ENCODE data around the gene PDIA5. TPM values are rescaled to one million over a fixed set of nuclear protein-coding genes. Genes with fewer than 3 reads are reported as not detected.

Gene PDIA5
- polyA plus RNA-seq, 12 donors, result 15.5 to 35.7 (median 19.1) TPM; not detected in 1

DNA sequence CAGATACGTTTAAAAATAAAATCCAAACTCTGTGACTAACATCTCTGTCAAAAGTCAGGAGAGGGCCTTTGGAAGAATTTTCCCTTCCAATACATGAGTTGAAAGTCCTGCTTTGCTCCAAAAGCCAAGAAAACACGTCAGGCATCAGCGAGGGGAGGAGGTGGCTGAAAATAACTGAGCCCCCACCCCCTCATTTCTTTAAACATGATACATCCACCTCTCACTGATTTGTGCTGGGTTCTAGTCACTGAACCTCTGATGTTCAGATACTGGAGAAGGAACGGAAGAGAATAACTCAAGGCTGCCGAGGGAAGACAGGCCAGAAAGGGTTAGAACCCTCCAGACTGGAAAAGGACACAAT, 29.8 kb upstream of the PDIA5 start:
- DNase-seq, result no peak

DNA sequence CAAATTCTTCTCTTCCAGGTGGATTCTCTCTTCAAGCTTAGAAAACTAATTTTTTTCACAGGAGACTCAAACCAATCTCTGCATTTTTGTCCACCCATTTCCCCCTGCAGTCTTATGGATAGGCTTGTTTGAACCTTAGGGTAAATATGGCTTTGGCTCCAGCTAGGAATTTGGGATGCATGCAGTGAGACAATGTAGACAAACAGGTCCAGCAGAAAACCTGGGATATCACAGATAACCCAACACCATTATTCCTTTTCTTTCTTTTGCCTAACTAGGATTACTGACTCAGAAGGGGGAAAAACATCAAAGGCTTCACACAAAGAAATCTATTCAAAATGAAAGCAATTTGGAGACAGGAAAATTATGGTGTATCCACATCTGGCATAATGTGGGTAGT, 28.1 kb upstream of the PDIA5 start:
- no peak for DNase-seq

DNA sequence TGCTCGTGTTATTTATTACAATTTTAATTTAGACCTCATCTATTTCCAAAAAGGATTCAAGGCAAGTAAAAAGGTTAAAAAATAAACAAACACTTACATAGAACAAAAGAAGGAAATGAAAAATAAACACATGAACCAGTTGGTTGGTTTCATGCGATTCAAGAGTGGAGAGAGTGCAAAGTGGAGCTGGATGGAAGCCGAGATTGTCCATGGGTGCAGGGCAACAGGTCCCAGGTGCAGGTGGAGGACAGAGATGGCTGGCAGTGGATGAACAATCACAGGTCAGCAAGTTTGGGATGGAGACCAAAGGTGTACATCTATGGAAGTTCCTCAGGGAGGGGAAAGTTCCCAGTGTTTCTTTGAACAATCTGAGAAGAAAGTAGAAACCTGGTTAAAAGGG, 27.6 kb upstream of the PDIA5 start:
- DNase-seq, result no peak

DNA sequence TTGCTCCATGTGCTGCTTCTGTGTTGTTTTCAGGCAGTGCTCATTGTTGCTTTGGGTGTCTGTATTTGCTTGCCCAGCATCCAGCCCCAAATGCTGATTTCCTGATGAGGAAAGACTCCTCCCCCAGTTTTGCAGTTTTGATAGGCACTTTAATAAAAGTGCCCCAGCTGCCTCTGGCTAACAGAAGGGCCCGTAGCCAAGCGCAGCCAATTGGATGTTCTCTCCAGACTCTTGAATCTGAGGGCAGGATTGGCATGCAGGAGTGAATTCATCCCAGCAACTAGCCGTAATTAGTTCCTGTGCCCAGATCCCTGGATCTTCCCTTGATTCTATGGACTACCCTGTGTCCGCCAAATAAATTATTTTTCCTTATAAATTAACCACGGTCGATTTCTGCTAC, 24.4 kb upstream of the PDIA5 start:
- no peak for DNase-seq

DNA sequence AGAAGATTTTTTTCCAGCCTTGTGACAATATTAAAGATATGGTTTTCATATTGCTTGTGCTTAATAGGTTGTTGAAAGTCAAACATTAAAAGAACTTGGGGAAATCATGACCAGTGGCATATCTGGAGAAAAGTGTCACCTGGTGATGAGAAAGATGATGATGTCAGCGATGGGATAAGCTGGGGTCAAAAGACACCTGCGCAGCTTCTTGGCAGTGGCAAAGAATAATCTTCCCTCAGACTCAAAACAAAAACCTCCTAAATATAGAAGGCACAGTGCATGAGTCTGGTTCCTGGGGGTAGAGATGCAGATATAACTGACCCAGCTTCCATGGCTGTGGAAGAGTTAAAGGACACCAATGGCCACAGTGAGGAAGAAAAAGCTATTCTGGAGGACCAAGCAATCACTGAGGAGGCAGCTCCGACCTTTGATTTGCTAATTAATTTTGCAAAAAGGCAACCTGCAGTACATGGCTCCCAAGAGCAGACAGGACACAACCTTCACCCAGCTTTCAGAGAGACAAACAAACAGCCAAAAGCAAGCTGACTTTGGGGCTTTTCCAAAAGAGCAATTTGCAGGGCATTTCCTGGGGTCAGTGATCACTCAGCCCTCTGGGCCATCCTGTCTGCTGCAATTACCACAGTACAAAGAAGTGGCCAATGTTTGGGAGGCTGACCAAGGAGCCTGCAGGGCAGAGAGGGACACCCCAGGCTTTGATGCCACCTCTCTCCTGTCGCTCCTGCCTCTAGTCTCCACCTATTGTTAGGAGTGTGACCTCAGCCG, 21.7 kb upstream of the PDIA5 start:
- no peak for DNase-seq

DNA sequence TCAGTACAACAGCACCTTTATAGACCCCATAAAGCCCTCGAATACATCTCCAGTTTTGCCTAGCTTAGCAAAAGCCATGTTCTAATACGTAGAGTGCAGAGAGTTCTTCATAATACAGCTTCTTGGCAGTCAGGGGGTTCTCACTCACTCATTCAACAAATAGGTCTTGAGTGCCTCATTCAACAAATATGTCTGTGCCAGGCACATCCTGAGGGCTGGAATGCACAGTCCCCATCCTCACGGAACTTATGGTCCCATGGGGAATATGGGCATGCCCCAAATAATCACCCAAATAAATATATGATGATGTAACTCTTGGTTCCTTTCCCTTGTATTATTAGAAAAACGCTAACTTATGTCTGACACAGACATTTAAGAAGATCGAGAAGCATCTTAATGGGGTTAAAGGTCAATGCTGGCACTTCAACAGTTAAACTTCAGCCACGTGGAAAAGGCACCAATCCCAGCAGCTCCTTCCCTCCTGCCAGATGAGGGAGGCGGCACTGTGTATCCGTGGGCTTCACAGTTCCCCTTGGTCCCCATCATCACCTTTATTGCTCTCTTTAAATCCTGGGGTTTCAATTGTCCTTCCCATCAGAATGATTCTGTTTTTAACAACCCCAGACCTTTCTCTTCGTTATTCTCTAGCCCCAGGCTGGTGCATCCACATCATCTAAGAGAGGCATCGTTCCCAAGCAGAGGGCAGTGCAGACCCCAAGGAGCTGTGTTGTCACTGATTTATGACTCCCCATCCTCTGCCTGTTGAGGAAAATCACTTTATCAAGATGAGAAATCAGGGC, 20.4 kb upstream of the PDIA5 start:
- no peak for DNase-seq

DNA sequence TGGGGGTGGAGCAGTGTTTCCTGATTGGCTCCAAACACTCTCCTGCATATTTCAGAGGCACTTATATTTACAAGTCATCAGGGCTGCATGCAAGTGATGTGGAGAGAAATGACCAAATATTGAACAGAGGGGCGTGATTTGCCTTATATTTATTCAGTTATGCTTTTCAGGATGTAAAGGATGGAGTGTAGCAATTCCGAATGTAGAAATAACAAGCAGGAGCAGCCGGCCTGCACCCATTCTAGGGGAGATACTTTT, 19.8 kb upstream of the PDIA5 start:
- no peak for DNase-seq

DNA sequence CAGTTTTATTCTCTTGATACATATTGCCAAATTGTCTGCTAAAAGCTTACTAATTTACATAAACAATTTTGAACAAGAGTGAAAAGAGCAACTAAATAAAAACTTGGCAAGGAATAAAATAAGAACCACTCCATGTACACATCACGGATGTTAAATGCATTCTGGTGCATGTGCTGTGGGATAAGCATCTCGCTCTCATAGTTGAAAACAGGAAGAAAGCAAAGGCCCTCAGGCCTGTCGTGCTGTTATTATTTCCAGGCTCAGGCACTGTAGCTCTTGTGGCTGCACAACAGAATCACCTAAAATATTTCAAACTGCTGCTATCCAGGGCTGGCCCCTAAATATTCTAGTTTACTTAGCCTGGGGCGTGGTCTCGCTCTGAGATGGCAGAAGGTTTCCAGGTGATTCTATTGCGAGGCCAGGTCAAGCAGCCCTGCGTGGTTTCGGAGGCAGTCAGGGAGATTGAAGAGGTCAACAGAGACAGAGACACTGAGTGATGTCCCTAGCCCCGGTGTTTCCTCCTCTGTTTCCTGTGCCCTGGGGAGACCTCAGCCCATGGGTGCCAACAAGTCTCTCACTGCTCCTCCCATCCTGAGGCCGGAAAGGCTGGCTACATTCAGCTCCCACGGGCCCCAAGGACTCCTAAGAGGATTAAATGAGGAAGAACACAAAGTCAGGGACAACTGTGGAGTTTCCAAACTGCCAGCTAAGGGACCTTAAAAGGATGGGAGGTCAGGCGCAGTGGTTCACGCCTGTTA, 18.2 kb upstream of the PDIA5 start:
- no peak for DNase-seq

DNA sequence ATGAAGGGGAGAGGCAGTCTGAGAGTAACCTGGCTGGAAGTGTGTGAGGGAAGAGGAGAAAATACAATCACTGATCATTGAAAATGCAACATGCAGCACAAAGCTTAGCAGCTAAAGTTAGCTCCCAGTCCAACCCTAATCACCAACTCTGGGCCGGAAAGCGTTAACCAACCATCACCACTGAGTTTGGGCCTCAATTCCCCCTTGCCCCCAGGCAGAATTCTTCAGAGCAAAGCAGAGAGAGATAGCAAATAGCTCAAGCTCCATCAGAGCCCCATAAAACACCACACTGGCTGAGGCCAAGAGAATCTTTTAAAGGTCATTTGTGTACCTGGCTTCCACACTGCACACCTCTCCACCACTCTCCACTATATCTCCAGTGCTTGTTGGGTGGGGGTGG, 16.2 kb upstream of the PDIA5 start:
- no peak for DNase-seq

DNA sequence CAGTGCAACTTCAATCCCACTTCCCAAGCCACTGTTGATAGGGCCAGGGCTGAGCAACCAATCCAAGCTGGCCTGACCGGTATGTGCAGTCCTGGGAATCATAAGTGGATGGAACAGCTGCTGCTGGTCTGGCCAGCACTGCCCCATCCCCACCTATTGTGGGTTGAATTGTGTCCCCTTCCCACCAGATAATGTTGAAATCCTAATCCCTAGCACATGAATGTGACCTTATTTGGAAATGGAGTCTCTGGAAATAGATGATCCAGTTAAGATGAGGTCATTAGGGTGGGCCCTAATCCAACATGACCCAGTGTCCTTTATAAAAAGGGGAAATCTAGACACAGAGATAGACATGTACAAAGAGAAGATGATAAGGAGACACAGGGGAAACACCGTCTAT, 13.7 kb upstream of the PDIA5 start:
- DNase-seq, result no peak

DNA sequence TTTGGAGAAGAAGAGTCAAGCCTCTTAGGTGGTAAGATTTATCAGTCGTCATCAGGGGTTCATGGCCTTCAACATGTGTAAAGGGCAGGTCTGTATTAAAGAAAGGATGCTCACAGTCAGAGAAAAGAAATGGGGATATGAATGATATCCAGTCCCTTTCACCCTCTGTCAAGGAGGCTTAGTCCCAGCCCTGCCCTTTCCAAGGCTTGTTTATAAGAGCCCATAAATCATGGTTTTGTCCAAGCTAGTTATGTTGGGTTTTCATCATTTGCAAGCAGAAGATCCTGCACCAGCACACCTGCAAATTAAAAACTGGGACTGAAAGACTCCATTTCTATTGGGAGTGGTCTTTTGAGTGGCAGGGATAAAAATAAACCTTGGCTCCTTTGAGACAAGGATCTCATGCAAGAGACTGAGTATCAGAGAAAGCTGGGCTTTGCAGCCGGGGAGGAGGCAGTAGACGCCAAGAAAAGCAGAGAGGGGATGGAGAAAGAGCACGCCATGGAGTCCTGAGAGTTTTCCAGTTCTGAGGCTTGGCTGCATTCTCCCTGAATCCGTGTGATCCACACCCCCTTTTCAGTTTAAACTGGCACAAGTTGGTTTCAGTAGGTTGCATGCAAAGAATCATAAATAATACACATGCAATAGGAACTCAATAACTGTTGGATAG, 12.6 kb upstream of the PDIA5 start:
- DNase-seq, result no peak

DNA sequence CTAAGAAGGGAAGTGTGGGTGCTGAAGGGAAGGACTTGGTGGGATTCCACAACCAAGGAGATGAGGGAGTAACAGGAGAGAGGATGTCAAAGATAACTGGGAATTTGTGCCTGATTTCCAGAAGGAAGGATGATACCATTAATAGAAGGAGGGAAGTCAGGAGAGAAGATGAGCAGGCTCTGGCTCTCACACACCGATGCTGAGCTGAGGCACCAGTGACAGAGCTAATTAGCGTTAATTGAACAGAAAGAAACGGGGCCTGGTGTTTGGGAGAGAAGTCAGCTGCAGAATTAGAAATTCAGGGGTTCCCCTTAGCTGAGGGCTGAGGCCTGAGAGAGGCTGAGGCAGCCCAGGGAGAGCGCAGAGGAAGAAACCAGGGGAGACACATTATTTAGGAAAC, 11.9 kb upstream of the PDIA5 start:
- DNase-seq, result no peak

DNA sequence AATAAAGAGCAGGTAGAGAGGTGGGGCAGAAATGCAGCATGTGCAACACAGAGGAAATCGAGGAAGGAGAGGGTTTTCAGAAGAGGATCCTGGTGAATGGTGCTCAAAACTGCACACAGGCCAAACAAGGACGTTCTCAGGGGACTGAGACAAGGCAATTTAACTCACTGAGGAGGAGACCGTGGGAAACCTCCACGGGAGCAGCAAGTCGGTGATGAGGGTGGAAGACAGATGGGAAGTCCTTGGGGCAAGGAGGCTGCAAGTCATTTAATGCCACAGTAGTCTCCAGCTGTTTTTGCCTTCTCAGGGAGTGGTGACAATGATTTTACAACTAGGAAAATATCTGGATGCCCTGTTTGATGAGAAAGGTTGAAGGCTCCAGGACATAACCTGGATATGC, 11.5 kb upstream of the PDIA5 start:
- no peak for DNase-seq

DNA sequence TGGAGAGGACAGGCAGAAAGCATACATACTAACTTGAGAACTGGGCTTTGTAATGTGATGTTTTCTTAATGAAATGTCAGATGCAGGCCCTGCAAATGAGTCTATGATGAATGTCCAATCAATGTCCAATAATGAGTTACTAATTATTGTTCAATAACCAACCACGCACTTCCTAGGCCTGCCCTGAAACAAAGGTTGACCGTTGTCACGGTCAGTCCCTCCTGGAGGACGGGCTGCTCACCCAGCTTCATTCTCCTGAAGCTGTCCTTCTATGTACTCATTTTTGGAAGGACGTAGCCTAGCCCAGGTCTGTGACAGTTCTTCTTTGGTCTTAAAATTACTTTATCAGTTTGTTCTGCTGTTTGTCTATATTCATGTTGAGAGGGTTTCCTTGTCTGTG, 8.3 kb upstream of the PDIA5 start:
- no peak for DNase-seq

DNA sequence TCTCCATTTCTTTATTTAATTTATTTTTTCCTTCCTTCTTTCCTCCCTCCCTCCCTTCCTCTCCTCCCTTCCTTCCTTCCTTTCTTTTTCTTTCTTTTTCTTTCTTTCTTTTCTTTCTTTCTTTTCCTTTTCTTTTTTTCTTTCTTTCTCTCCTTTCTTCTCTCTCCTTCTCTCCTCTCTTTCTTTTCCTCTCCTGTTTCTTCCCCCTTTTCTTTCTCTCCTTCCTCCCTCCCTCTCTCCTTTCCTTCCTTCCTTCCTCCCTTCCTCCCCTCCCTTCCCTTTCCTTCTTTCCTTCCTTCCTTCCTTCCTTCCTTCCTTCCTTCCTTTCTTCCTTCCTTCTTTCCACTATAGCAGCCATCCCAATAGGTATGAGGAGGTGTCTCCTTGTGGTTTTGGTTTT, 6.8 kb upstream of the PDIA5 start:
- no peak for DNase-seq

DNA sequence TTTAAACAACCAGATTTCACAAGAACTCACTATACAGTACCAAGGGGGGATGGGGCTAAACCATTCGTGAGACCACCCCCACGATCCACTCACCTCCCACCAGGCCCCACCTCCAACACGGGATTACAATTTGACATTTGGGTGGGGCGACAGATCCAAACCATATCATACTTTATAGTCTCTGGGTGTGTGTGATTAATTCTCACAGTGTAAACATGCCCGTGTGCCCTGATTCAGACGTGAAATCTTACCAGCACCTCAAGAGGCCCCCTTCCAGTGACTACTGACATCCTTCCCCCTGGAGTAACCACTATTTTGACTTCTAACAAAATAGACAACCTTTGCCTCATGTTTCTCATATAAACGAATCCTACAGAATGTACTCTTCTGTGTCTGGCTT, 5.0 kb upstream of the PDIA5 start:
- no peak for DNase-seq

DNA sequence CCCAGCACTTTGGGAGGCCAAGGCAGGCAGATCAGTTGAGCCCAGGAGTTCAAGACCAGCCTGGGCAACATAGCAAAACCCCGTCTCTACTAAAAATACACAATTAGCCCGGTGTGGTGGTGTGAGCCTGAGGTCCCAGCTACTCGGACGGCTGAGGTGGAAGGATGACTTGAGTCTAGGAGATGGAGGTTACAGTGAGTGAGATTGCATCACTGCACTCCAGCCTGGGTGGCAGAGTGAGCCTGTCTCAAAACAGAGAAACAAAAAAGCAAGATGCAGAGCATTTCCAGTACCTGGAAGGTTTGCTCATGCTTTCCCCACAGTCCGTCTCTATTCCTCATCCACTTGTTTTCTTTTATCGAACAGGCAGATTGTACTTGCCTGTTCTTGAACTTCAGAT, 3.8 kb upstream of the PDIA5 start:
- DNase-seq, result no peak

DNA sequence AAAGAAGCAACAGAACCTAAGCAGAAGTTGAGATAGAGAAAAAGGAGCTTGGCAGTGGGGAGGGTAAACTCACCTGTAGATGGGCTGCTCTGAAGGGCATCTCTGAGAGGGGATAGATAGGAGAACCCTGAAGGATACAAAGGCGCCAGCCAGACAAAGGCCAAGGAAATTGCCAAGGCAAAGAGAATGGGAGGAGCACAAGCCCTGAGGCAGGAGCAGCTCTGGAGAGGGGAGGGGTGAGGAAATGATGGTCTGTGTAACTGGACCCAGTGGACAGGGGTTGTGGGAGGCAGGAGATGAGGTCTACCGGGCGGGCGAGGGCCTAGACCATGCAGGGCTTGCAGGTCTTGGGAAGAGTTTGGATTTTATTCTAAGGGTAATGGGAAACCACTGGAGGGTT, 2.3 kb upstream of the PDIA5 start:
- no peak for DNase-seq

DNA sequence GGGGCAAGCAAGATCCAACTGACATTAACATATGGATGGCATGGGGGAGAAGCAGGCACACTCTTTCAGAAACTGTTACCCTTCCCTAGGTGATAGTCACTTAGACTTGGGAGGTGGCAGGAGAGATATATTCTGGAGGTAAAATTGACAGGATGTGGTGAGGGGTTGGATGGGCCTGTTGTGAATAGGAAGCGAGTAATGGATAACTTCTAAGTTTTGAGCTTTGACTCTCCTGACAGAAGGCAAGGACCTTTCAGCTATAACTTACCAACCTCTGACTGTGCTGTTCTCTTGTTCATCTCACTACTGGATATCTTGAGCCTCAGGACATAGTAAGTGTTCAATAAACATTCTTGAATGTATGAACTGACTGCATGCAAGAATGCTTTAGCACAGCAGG, 1.9 kb upstream of the PDIA5 start:
- no peak for DNase-seq

DNA sequence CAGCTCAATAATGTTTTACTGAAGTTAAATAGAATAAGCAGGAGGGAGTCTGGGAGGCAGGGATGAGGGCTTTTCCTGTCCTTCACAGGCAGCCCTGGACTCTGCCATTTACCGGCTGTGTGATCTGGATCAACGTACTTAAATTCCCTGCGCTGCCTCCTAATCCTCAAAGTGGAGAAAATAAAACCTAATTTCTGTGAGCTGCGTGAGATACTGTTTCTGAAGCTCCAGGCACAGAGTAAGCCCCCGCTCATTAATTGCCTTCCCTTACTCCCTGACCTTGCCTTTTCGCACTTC, 278 bp upstream of the PDIA5 start:
- DNase-seq, result no peak

DNA sequence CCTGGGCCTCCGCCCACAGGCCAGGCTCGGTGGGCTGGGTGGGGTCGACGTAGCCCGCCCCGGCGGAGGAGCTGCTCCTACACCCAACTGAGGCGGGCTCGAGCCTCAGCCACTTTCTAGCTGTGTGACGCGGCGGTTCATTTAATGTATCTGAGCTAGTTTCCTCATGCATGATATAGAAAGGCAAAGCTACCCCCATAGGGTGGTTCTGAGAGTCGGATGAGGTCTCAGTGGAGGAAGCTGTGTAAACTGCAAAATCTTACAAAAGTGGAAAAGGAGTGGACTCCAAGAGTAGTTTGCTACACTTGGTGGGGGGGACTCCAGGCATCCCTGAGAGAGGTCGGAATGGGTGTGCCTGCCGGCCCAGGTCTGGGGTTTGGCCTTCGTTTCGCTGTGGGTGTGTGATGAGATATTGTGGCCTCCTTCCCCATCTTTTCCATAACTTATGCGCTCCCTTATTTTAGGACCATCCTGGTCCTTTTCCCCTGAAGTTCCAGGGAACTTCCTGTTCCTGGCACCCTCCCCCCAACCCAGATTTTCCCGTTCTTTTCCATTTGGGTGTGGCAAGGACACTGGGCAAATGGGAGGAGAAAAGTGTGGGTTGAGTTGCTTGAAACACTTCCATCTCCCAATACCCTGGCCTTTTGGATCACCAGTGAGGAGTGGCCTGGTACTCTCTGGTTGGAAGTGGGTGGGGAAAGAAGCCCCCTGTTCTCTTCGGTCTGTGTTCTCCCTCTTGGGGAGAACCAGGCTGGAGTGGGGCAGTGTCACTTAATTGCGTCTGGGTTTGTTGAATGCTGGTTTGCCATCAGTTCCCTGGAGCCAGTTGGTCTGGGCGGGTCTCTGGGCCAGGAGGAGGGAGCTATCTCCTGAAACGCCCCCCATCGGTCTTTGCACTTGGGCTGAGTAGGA, 1.1 kb downstream of the PDIA5 start:
- DNase-seq, result no peak

All from muscle of arm (tissue), 12 donors.